ENCODE data around the gene ZNF202.
A peak's percentile ranks its signal among the peaks of the same experiment; 100 is the strongest.
"Not testable (repeated sequence)": the region's sequence is repeated elsewhere in the genome, so short reads cannot be mapped to it uniquely, and the experiment has no call there.

The ZNF202 gene

GRCh38 chr11:123738374-123738773 is 3.1 kb downstream of the ZNF202 start:
- no peak for DNase-seq

DNA sequence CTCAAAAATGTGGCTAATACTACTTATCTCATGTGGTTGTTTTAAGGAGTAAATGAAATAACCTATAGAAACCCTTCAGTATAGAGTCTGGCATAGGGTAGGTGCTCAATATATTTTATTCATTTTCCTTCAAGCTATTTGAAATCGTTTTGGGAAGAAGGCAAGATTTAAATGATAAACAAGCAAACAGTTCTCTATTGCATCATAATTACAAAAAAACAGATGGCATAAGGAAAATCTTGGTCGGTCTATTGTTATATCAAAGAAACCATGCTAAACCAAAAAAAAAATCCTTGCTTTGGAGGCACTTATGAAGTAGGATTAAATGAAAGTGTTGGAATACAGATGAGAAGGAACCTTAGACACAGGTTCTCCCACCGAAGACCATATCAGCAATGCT is 4.7 kb downstream of the ZNF202 start:
- DNase-seq = no peak

DNA sequence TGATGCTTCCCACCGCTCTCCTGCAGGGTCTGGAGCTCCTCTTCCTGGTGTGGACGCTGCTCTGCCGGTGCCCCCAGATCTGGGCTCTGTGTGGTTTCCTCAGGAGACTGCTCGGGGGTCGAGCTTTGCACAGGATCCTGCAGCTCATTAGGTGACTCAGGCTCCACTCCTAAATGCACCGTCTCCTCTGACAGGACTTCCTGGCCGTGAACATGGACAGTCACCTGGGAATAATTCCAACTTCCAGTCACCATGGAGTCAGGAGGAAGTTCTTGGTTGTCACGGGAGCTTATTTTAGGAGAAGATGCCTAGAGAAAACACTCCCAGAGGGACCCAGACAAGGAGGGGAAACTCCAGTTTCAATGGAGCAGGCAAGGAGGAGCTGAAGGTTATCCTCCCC is 11.9 kb downstream of the ZNF202 start:
- DNase-seq = no peak

- no peak for DNase-seq
Measured at GRCh38 chr11:123725995-123726655, 15.3 kb downstream of the ZNF202 start.

DNA sequence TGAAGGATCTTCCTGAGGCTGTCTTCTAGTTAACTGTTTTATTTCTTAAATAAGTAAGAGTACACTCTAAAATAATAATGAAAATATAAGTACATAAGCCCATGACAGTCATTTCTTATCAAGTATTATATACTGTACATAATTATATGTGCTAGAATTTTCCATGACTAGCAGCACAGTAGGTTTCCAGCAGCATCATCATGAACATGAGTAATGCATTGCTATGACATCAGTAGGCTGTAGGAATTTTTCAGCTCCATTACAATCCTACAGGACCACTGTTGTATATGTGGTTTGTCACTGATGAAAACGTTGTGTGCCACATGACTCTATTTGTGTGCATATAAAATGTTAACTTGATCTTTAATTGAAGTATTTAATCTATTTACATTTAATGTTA is 22.0 kb downstream of the ZNF202 start:
- no peak for DNase-seq

DNA sequence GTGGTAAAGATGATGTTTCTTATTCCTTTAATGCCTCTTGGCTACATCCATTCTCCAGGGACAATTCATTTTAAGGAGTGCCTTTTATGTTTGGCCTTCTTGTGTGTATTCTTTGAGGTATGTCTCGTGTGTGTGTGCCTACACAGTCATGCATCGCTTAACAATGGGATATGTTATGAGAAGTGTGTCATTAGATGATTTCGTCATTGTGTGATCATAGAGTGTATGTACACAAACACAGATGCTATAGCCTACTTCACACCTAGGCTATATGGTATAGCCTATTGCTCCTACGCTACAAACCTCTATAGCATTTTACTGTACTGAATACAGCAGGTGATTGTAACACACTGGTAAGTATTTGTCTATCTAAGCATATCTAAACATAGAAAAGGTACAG is 23.0 kb downstream of the ZNF202 start:
- no peak for DNase-seq

DNA sequence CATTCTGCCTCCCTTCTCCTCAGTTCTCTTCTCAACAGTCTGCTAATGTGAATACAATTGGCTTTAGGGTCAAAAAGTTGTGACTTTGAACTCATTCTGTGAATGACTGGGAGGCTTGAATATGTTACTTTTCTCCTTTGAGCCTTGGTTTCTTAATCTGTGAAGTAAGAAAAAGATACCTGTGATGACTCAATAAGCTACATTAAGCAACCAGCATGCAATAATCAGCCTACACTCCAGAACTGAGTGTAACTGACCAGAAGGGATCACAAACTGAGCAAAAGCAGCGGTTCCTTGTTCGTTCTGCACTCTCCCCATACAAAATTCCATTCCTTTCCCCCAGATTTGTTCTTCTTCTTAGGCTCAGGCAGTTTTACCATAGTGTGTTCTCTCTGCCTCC is 23.4 kb downstream of the ZNF202 start:
- DNase-seq = no peak

- not testable (repeated sequence) for DNase-seq
Measured at GRCh38 chr11:123712627-123713026, 28.8 kb downstream of the ZNF202 start.

DNA sequence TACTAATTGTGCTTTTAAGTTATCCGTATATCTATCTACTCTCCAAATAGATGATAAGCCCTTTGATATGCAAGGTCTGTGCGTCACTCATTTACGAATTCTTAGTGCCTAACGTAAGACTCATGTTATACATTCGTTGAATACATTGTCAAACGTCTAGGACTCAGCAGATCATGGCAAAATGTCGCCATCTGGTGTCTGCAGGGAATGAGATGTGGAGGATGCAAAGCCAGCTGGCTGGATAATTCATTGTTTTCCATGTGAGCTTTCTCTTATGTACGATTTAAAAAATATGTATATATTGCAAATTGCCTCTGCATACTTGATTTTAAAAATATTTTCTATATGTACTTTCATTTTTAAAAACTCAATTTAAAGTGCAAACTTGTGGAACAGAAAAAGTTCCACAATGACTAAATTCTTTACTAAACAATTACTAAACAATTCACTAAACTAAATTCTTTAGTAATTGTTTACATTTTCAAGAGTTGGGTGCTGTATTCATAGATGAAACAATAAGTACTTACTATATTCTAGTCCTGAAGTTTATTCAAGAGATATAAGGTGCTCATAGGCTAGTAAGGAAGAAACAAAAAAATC is 33.8 kb downstream of the ZNF202 start:
- DNase-seq = peak; percentile 85 to 97

- DNase-seq = no peak
Measured at GRCh38 chr11:123707206-123707605, 34.3 kb downstream of the ZNF202 start.

DNA sequence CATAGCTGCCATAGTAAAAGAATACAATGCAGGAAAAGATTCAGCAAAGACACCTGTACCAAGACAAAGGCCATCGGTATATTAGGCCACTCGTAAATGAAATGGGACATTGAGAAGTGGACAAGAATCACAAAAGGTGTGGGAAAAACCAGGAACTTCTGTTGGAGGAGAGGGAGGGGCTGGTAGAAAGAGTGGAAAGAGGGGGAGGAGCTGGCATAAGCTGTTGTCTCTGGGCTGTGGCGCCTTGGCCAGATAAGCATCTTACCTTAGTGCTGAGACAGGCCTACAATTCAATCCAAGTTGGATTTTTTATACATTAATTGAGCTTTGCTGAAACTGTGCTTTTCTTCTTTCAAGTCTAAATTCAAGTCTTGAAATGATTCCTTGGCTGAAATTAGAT is 37.1 kb downstream of the ZNF202 start:
- DNase-seq = no peak

- no peak for DNase-seq
Measured at GRCh38 chr11:123702696-123703095, 38.8 kb downstream of the ZNF202 start.

GRCh38 chr11:123702139-123702538 is 39.3 kb downstream of the ZNF202 start:
- DNase-seq = peak; percentile 11 to 69

DNA sequence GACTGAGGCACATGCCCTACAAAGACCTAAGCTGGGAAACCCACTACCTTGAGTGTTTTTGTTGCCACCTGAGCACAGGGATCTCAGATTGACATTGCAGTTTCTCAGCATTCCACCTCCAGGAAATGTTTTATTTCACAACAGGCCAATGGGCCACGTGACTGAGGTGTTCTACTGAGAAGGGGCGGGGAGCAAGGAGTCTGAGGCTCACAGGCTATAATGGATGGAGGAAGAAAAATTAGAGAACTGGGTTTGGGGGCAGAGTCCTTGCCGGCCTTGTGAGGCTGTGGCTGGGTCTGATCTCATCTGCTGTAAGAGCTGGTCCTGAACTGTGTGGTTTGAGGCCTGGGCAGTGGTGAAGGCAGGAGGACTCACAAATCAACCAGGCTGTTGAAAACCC is 40.7 kb downstream of the ZNF202 start:
- no peak for DNase-seq

GRCh38 chr11:123698546-123699127 is 42.8 kb downstream of the ZNF202 start:
- DNase-seq = peak; percentile 77 to 87

GRCh38 chr11:123696183-123696582 is 45.3 kb downstream of the ZNF202 start:
- DNase-seq = no peak

DNA sequence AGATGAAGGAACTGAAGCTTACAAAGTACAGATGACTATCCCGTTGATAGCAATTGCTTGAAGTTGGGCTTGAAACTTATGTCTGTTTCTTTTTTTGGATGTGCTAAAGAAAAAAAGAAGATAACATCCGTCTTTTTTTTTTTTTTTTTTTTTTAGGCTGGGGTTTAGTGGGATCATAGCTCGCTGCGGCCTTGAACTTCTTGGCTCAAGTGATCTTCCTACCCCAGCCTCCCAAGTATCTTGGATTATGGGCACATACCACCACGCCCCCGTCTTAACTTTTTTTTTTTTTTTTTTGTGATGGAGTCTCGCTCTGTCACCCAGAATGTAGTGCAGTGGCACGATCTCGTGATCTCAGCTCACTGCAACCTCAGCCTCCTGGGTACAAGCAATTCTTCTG is 46.2 kb downstream of the ZNF202 start:
- no peak for DNase-seq

DNA sequence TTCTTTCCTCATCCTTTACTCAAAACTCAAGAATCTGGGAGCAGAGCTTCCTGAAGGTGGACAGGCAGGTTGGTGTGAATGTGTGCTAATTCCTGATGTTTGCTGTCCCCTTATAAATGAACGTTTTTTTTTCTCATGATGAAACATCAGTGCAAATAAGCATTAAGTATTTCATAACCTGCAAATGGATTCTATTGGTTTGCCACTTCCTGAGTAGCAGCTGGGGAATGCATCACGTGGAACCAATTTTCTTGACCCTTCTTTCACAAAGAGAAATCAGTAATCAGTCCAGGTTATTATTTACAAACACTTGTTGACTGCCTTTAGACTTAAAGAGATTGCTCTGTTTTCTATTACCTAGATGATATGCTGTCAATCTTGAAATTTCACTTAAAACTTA is 46.9 kb downstream of the ZNF202 start:
- DNase-seq = no peak

DNA sequence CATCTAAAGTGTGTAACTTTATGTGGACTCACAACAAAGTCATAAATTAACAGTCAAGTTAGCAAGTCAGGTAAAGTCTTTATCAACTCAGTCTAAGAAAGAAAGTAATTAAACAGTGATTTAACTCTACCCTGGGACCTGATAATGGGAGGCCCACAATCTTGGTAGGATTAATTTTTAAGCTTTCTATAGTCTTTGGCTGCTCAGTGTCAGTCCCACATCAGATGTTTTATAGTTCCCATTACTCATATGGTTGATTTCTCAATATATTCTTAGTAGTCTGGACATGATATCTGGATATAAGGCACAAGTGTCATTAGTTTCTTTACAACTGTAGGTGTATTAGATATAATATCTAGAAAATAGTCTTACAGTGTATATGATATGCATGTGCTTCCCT is 48.5 kb downstream of the ZNF202 start:
- DNase-seq = no peak

- DNase-seq = no peak
Measured at GRCh38 chr11:123690485-123690884, 51.0 kb downstream of the ZNF202 start.

GRCh38 chr11:123684601-123685000 is 56.9 kb downstream of the ZNF202 start:
- no peak for DNase-seq

- peak; percentile 54 to 69 for DNase-seq
Measured at GRCh38 chr11:123683428-123684170, 57.9 kb downstream of the ZNF202 start.

DNA sequence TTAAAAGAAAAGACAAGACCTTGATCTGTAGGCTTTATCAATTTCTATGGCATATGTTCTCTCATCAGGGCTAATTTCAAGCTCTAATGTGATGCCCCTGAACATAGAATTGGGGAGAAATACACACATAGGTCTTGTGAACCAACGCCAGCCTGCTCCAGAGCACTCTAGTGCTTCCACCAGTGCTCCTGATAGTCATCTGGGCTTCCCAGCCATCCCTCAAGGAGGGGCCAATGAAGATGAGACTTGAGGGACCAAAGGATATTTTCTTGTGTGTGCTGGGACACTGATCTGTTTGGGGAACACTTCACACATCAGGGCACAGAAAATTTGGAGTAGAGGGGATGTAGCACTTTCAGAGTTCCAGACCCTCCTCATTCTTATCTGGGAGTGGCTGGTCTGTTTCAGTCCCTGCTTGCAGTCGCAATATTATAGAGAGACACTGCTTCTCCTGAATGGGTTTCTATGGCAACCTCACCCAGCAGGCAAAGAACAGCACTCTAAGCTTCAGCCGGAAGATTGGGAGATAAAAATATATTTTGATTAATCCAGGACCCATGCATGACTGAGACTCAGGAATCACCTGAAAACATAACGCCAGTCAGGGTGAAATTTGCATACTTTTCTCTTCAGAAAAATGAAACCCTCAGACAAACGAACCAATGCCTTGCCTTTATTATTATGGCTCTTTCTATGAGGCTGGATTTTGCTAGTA is 58.6 kb downstream of the ZNF202 start:
- peak; percentile 69 to 81 for DNase-seq
